ENCODE measurements around the gene NUAK1.

NUAK1 gene

DNA sequence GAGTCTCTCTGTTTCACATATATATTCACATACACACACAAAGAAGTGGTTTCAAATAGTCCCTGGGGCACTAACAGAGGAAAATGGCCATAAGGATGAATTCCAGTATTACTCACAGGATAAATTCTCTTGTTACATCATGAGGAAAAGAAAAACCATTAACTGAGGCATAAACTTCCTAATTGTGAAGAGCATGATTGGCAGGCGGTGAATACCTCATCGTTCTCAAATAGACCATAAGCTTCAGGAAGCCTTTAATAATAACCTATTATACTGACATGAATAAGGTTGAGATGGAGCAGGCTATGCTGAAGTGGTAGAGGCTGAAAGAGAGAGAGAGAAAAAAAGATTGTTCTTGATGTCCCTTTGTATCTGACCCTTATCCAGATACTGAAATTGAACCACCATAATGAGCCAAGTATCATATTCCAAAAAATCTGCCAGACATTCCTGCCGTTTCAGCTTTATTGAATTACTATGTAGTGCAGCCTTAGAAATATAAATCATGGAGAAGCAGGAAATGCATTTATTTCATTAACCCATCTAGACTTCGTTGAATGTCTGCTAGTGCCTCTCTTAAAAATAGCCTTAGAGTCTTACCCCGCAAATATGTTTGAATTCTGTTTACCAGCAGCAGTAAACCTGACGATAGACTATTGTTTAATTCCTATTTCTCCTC is 86.8 kb downstream of the NUAK1 start:
- no peak for DNase-seq

DNA sequence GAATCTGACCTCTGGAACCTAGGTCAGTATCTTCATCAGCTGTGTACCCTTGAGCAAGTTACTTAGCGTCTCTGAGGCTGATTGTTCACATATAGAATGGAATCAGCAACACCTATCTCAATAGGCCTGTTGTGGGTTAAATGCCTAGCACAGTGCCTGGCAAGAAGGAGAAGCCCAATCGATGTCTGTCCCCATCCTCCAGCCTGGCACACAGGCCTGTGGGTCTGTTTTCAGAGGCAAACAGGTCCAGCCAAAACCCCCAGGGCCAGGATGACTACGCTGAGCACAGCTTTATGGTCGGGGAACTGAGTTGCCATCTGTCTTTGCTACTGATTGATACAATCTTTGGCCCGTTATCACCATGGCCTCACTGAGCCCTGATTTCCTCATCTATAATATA is 89.2 kb downstream of the NUAK1 start:
- no peak for DNase-seq

DNA sequence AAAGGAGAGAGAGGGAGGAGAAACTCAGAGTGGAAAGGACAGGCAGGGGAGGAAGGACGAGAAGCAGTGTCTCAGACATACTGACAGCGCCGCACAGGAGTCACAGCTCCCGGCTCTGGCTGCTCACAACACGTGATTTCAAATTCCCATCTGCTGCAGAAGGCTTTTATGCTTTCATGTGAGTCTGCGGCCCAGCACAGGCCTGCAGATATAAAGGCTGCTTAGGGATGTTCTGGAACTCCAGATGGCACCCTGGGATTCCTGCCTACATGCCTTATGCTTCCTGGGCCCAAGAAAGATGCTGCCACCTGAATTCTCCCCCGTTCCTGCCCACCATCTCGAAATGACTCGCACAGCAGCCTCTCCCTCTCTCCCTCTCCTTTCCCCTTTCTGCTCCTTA is 89.6 kb downstream of the NUAK1 start:
- DNase-seq, result no peak

DNA sequence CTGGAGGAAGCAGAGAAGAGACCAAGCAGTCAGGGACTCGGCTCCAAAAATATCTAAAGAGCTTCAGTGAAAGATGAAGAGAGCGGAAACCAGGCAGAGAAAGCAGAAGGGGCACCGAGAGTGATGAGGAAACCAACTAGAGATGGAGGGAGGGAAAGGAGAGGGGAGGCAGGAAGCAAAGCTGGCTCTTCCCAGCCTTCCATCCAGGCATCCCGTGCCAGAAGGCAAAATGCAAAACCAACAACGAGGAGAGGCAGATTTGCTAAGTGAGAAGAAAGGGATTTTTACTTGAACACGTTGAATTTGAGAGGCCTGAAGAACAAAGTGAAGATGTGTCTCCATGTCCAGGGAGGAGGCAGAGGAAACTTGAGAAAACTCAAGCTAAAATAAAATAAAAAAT is 90.1 kb downstream of the NUAK1 start:
- DNase-seq, result no peak

DNA sequence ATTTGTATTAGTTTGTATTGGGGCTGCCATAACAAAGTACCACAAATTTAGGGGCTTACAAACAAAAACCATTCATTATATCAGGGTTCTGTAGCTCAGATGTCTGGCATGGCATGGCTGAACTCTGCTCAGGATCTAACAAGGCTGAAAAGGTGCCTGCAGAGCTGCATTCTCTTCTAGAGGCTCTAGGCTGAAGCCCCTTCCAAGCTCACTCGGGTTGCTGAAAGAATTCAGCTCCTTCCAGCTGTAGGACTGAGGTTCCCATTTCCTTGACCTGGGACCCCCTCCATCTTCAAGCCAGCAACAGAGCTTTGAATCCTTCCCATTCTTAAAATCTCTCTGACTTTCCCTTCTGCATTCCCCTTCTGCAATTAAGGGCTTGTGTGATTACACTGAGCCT is 90.7 kb downstream of the NUAK1 start:
- DNase-seq, result no peak

DNA sequence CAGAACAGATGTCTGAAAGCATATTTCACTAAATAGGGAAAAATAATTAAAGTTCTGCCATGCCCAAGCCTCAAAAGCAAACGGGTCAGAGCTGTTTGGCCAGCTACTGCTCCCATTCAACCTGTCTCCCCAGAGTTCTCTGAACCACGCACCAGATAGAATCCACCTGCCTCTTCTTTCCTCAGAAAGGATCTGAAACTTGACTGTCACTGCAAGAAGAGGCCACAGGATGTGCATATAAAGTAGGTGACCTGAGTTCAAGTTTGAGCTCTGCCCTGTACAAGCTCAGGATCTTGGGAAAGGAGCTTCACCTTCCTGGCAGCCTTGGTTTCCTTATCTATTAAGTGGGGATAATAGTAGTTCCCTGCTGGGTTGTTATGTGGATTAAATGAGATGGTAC is 91.8 kb downstream of the NUAK1 start:
- no peak for DNase-seq

DNA sequence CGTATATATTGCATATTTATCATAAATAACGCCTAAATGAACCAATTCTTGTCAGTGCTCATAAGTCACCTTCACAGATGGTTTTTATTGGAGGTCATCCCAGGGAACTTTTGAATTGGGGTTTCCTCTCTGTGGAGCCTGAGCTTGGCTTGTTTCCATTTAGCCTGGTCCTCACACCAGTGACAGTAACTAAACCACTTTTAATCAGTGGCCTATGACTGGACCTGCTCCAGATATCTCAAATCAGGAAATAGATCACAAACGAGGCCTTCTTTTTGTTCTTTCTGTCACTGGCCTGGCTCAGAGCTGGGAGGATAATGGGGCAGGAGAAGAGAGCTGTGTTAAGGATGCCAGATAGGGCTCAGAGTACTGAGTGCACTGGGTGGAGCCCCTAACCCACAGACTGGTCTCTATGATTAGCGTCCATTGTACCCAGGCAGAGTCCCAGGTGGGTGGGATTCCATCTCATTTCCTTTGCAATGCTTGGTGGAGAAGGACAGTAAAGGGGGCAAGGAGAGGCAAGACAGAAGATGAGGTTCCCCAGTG is 92.4 kb downstream of the NUAK1 start:
- DNase-seq, result no peak

DNA sequence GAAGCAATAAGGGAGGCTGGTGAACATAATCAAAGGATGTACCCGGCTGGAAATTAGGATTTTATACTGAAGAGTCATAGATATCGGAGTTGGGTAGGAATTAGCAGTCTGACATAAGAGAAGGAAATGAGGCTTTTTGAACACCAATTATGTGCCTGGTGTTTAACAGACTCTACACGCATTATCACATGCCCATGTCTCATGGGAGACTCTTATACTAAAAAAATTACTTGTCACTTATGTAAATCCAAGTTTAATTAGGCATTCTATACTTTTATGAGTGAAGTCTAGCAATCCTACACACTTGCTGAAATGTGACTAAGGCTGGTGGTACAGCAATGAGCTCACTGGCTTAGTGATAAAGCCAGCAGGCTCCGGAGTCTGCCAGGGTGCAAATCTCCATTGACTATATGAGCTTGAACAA is 93.5 kb downstream of the NUAK1 start:
- no peak for DNase-seq

DNA sequence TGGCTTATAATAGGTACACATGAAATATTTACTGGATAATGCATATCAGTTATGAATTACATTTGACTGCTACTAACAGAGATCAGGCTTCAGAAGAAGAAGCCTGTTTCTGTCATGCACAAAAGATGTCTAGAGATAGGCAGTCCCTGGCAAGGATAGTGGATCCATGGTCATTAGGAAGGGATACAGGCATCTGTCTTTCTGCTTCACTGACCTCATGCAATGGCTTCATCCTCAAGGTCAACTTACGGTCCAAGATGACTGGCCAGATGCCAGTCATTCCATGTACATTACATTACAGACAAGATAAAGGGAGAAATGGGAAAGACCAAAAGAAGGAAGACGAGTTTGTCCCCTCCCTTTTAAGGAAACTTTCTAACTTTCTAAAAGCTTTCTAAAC is 94.0 kb downstream of the NUAK1 start:
- DNase-seq, result no peak

DNA sequence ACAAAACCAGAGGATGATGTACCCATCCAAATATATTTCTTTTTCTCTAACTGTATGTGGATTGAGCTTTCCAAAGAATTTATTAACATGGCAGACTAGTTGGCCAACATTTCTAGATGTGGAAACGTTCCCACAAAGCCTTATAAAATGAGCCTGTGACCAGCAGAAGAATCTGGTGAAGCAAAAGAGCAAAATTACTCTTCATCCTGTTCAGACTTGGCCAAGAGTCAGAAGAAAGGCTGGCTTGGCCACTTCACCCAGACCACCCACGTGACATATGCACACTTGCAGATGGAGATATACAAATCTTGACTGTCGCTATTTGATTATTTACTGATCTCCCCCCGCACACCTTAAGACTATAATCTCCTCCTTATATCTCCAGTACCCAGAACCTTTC is 96.7 kb downstream of the NUAK1 start:
- no peak for DNase-seq

DNA sequence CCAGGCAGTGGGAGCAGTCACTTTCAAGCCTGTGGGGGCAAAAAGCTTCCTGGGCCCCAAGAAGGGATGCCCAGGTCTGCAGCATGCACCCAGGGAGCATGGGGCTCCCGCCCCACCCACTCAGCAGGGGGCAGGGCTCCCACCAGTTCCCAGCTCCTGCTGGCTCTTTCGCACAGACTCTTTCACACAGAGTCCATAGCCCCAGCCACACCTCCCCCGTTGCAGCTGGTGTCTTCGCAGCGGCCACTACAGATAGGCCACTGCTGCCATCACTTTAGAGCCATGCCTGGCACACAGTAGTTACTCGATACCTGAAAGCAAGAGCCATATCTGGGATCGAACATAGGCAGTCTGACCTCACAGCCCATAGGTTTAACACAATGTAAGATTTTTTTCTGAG is 98.2 kb downstream of the NUAK1 start:
- no peak for DNase-seq

DNA sequence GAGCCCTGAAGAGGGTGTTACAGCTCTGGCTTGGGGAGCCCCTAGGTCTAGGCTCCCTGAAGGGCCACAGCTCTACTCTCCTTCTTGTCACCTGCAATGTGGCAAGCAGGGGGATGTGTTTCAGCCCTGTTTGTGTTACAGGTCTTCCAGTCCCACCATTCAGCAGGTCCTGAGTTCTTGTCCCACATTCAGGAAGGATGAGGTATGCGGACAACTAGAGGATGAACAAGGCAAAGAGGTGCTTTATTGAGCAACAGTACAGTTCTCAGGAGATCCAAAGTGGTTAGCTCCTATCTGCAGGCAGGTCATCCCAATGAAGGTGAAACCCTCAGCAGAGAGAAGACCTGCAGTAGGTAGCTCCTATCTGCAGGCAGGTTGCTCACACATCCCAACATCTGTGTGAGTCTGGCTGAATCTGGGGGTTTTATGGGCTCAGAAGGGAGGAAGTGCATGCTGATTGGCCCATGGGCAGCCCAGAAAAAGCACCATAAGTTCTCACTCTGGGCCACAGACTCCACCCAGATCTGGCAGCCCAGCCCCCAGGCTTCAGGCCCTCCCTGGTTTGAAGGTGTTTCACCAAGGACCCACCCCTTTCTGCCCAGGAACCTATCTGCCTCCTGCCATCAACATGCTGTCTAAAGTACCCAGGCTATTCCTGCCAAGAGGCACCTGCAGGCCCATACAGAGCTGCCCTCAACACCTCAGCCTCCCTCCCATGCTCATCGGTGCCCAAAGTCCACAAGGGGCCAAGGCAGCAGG is 98.9 kb downstream of the NUAK1 start:
- DNase-seq, result no peak

DNA sequence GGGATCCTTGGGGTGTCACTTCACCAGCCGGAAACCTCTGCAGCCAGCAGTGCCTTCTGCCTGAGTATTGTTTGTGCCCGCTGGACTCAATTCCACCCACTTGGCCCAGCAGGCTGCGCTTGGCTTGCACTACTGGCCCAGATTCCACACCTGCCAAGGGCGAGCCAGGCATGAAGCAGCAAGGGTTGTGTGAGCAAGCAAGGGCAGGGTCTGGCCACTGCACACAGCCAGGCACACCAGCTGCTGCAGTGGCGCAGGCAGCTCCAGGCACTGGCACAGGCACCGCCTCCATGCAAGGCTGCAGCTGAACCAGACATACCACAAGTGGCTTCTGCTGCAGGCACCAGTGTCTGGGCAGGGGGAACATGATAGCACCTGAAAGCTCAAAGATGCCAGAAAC is 99.5 kb downstream of the NUAK1 start:
- no peak for DNase-seq

DNA sequence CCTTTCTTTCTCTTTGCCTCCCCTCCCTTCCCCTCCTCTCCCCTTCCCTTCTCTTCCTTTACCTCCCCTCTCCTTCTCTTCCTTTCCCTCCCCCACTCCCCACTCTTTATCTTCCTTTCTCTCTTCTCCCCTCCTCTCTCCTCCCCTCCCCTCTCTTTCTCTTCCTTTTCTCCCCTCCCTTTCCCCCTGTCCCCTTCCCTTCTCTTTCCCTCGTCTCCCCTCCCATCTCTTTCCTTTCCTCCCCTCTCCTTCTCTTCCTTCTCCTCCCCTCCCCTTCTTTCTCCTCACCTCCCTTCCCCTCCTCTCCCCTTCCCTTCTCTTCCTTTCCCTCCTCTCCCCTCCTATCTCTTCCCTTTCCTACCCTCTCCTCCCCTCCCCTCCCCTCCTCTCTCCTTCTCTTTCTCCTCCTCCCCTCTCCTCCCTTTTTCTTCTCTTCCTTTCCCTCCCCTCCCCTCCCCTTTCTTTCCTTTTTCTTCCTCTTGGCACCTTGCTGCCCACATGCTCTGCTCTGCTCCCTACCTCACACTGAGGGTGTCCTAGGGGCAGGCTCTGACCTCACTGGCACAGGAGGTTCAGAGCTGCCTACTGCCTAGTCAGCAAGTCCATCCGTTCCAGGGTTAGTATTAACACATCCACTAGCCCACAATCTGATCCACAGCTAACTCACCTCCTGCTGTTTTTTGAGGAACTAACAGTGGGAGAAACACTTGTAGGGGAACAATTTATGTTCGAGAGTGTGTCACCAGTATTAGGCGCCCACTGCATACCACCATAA is 101.0 kb downstream of the NUAK1 start:
- no peak for DNase-seq

DNA sequence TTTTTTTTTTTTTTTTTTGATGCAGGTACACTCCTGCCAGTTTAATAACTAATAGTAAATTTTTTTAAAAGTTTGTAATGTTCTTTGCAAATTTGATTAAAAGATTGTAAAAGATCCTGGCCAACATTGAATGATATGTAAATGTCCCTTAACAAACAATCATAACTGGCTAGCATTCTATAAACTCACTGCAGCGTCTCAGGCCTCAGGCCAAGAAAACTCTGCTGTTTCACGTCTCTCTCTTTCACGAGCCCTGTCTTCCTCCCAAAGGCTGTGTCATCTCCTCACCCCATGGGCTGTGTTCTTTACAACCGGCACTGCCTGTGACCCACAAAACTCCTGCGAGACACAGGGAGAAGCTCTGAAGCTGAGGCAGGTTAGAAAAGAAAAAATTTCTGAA is 103.3 kb downstream of the NUAK1 start:
- no peak for DNase-seq

DNA sequence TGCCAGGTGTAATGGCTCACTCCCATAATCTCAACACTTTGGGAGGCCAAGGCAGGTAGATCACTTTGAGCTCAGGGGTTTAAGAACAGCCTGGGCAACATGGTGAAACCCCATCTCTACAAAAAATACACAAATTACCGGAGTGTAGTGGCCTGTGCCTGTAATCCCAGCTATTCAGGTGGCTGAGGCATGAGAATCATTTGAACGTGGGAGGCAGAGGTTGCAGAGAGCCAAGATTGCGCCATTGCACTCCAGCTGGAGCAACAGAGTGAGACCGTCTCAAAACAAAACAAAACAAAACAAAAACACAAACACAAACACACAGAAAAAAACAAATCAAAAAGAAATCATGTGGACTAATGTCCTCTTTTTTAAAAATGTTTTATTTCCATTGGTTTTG is 104.4 kb downstream of the NUAK1 start:
- no peak for DNase-seq

DNA sequence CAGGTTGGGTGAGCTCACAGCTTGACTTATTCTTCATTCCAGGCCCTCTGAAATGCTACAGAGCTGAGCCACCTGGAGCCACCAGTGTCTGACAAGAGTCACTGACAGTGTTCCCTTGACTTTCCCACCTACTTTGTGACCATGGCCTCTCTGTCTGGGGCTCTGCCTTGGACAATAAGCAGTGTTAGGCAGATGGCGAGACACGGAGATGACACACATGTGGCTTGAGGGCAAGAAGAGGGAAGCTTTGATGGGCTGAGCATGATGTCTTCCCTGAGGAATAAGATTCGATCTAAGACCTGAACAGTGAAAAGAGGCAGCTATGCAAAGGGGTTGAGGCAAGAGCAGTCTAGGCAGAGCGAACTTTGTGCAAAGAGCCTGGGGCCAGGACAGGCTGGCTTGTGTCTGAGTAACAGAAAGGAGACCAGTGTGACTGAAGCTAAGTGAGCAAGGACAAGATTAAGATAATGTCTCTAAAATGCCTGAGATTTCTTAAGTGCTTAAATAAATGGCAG is 105.5 kb downstream of the NUAK1 start:
- no peak for DNase-seq

DNA sequence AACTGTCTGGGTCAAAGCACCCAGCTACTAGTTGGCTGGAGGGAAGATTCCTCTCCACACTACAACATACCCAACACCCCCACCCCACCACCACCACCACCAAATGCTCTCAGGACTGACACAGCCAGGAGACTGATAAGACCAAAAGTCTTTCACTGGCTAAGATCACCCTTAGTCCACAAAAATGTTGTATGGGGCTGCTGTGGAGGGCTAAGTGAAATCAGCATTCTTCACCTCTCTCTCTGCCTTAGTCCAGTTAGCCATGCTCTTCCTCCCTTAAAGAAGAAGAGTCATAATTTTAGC is 106.2 kb downstream of the NUAK1 start:
- no peak for DNase-seq

DNA sequence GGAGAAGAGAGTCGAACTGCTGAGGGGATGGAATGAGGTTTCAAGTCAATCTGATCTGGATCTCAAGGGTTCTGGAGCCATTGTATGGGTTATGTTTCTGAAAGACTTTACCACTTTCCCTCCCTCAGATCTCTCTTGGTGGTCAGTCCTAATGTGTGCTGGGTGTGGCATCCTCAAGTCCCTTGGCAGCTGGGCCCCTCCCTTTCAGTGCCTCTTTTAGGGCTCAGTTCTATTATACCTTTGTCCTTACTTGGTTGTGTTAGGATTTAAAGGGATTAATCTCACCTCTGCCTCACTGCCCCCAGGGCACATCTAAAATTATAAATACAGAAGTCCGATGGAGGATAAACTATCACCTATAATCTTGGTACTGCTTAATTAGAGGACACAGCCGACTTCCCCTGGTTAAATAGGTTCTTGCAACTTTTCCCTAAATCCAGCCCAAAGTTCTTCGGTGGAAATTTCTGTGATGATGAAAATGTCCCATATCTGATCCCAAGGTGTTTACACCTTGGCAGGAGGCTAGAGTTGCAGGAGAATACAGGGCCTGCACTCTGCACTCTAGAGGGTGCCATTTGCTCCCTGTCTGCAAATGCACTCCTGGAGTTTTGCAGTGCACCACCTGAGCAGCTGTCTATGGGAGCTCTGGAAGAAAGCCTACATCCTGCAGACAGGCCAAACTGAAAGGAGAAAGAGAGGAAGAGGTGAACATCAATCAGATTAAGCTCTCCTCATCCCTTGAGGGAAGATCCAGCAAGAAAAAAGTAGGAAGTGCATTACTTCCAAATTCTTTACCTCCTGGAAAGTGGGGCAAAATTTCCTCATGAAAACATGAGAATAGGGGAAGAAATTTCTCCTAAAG is 106.8 kb downstream of the NUAK1 start:
- DNase-seq, result no peak

DNA sequence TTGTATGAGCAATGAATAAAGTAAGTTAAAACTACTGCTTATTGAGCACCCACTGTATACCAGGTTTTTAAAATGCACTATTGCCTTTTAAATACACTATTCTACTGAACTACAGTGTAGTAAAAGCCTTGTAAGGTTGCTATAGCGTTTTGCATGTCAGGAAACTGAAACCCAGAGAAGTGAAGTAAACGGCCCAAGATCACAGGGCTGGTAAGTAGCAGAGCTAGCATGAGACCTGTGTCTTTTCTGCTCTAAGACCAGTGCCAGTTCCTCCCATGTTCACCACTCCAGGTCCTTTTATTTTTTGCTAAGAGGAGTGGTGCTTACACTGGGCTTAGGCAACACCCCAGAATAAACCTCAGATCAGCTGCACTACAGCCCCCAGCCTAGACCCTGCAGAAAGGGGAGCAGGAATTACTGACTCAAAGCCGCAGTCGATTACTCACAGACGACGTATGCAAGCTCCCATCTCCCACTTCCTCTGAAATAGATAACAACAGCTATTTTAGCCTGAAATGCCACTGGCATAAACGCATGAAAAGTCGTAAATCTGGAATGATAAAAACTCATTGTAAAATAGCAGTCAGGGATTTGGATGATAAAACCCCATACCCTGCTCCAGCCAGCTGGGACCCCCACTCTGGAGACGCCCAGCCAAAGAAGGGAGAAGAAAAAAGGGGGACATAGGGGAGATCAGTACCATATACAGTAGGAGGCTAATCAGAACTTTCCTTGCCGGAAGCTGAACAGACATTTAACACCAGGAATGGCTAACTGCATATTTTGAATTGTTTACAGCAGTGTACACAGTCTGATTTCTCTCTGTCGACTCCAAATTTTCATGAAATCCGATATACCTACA is 108.3 kb downstream of the NUAK1 start:
- peak; percentile 65 for DNase-seq

DNA sequence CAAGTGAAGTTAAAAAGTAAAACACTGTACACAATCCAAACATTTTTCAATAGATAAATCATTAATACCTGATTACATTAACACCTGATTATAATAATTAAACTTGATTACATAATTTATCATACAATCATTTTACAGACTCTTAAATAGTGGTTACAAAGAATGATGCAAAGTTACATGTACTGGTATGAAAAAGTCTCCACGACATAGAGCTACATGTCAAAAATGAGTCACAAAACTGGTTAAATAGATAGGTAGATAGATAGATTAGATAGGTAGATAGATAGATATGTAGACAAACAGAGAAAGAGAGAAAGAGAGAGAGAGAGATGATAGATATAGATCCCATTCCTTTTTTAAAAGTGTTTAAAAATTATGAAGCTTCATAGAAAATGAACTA is 109.2 kb downstream of the NUAK1 start:
- DNase-seq, result no peak

DNA sequence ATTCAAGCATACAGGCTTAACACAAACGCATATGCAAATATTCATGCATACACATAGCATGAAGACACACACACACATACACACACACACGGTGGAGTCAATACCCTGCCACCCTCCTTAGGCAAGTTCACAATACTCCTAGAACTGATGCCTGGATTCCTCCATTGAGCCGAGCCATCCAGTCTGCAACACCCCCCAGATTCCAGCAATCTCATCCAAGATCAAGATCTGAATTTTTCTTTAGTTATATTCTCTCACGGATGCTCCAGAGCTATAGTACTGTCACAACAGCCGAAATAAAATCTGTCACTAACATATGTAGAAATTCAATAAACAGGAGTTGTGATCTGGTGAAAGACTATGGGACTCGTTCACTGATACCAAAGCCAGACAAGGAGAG is 110.8 kb downstream of the NUAK1 start:
- no peak for DNase-seq
